Measurements from ENCODE around the gene PTH1R. TPM values are rescaled to one million over a fixed set of nuclear protein-coding genes. Genes with fewer than 3 reads are reported as not detected.

The PTH1R gene
- total RNA-seq, 1 experiment from 2014 or later = 1.0 TPM

- no peak overlapping the region for H3K56ac ChIP-seq (ENCODE audit: insufficient read length, low read depth, low read length)
- no peak for TF ChIP-seq CTCF (conservative IDR thresholded peaks at IDR 0.05)
- no peak overlapping the region for H2AK5ac ChIP-seq (ENCODE audit: insufficient read length, low read length)
- H4K91ac ChIP-seq (ENCODE audit: insufficient read length, low read depth, low read length) = no peak overlapping the region
- no peak overlapping the region for H3T11ph ChIP-seq (ENCODE audit: low read length)
- H4K8ac ChIP-seq (replicated peaks; ENCODE audit: insufficient read length, low read depth, low read length) = no peak overlapping the region
- no peak overlapping the region for H3K9ac ChIP-seq (ENCODE audit: extremely low read depth, insufficient read length, low read length)
- no peak overlapping the region for H4K5ac ChIP-seq (ENCODE audit: insufficient read length, low read depth, low read length)
- H2BK20ac ChIP-seq (ENCODE audit: low read depth, low read length, poor library complexity, severe bottlenecking) = no peak overlapping the region
- H2AFZ ChIP-seq (ENCODE audit: low read length) = no peak overlapping the region
- no peak overlapping the region for H3K18ac ChIP-seq (ENCODE audit: insufficient read length, low read depth, low read length)
- Mint-ChIP-seq H3K4me3 (no peak overlapping the region), H3K36me3 (ENCODE audit: insufficient read depth in 1 of 3, low read depth in 3 of 3) (peaks cover 3 to 24% (median 6%) of the 10 kb centered on the region in 3 experiments; a peak in 5 of 7 replicates), H3K4me1 (peaks cover 6 to 14% of the 10 kb centered on the region in 2 experiments), H3K9me3 (peaks cover 33 to 34% of the 10 kb centered on the region in 2 experiments), H3K27ac (no peak overlapping the region), H3K27me3 (ENCODE audit: low read depth) (peaks cover 14% of the 10 kb centered on the region)
- no peak overlapping the region for H3K14ac ChIP-seq (ENCODE audit: insufficient read depth, low read length)
- no peak overlapping the region for H3K23ac ChIP-seq (ENCODE audit: insufficient read length, low read depth, low read length)
- H2BK5ac ChIP-seq (ENCODE audit: insufficient read length, low read length) = no peak overlapping the region
- peaks cover 6% of the 10 kb centered on the region for H3K23me2 ChIP-seq (ENCODE audit: insufficient read length, low read depth, low read length, poor library complexity, severe bottlenecking)
- no peak overlapping the region for H2BK15ac ChIP-seq (ENCODE audit: low read depth, low read length)
- H3K4ac ChIP-seq (ENCODE audit: low read depth, low read length) = no peak overlapping the region
- H3K27ac ChIP-seq (ENCODE audit: insufficient read length, low read depth, low read length) = no peak overlapping the region
- no peak for DNase-seq
- peaks cover 6% of the 10 kb centered on the region for H3K9me3 ChIP-seq (ENCODE audit: control insufficient read depth, low read depth, low read length)
- H3K4me1 ChIP-seq (ENCODE audit: insufficient read depth, low read length) = 0 out of 2 replicates have a peak, but pooled peaks cover 2% of the 10 kb centered on the region
- H3K79me2 ChIP-seq (ENCODE audit: insufficient read depth, low read length) = no peaks in the 10 kb centered on the region
- no peaks in the 10 kb centered on the region for H4K20me1 ChIP-seq (ENCODE audit: control insufficient read depth, insufficient read depth, insufficient read length)
- H2BK12ac ChIP-seq (ENCODE audit: insufficient read length, low read depth, low read length) = no peak overlapping the region
- no peak overlapping the region for H3K4me2 ChIP-seq (ENCODE audit: insufficient read depth, insufficient read length, low read length)
- H3K27me3 ChIP-seq (ENCODE audit: insufficient read depth, low read length) = no peaks in the 10 kb centered on the region
- WGBS (ENCODE audit: extremely low coverage, insufficient read length, low lambda C conversion rate) = no CpG with 5 or more reads among the region's 3 CpGs
- H3K79me1 ChIP-seq (ENCODE audit: insufficient read depth, low read depth, low read length, poor library complexity, severe bottlenecking) = no peaks in the 10 kb centered on the region
- H2BK120ac ChIP-seq (ENCODE audit: low read depth, low read length, poor library complexity, severe bottlenecking) = no peak overlapping the region
These were observed 34.0 kb upstream of the PTH1R start for GRCh38 chr3:46843508-46843907.

All from H9 (cell line).